K562 (cell line): Measurements from ENCODE around the gene KLHL29. TPM values are rescaled to one million over a fixed set of nuclear protein-coding genes. Genes with fewer than 3 reads are reported as not detected.

Source experiments
- ATAC-seq: fragments of 200-7000 bp; cut with Tn5 transposase; 3 replicates; pipeline ENCODE4 v1.9.1; 2020; ENCODE audit warnings: moderate library complexity
- BruUV-seq: library from RNA; stranded (reverse); fragments of 400-500 nt; replicated peaks from 2 replicates; lab custom pipeline; 2021; lab: Mats Ljungman, UMichigan
- CTCF ChIA-PET: fragments of 300-600 bp; formaldehyde crosslinking; extraction: SDS; loops from one replicate; lab custom pipeline; 2021; ENCODE audit warnings: low intra/inter-chr PET ratio; lab: Yijun Ruan, JAX
- POLR2A ChIA-PET: fragments of 300-600, 350-650 bp; sonication (Branson Sonifier 250); formaldehyde crosslinking; extraction: SDS; loops from one replicate; lab custom pipeline; 2021; ENCODE audit warnings: antibody characterized with exemption, inconsistent platforms; lab: Yijun Ruan, JAX
- DNase-seq, 4 experiments: peaks; one replicate each; pipeline versions ENCODE4 v3.0.0 to v3.0.0-alpha.2; 2011 to 2018; ENCODE audit warnings: low spot score in 3 of 4, mixed read lengths in 3 of 4; ENCODE audit errors: extremely low read depth in 1 of 4
- FAIRE-seq: peaks from 2 replicates; lab custom pipeline; 2011; peaks lifted over from hg19 to GRCh38; lab: Jason Lieb, UNC
- H2AFZ ChIP-seq: 2 replicates; pipeline ENCODE4 v1.6.0; 2011; ENCODE audit warnings: low read depth, low read length, control low read depth, inconsistent platforms
- H3K27ac ChIP-seq: fragments of 200-600 bp; 3 replicates; pipeline ENCODE4 v1.8.0; 2011; ENCODE audit warnings: low read depth, mild to moderate bottlenecking, control low read depth, inconsistent platforms, low read length, moderate library complexity, mixed read lengths; ENCODE audit errors: extremely low read depth
- H3K27me3 ChIP-seq, 2 experiments: fragments of 300-600 bp in 1 of 2; 2 replicates in 1 of 2; 3 replicates in 1 of 2; pipeline versions ENCODE4 v1.6.0 to v1.8.0; 2011; ENCODE audit warnings: inconsistent platforms in 2 of 2, low read length in 2 of 2, mild to moderate bottlenecking in 1 of 2, mixed read lengths in 1 of 2, moderate library complexity in 1 of 2; ENCODE audit not compliant: control insufficient read depth in 2 of 2, insufficient read depth in 2 of 2
- H3K36me3 ChIP-seq: fragments of 300-600 bp; 3 replicates; pipeline ENCODE4 v1.8.0; 2011; ENCODE audit warnings: mild to moderate bottlenecking, low read length, inconsistent platforms; ENCODE audit not compliant: control insufficient read depth, insufficient read depth
- H3K4me1 ChIP-seq, 2 experiments: fragments of 200-600 bp in 1 of 2; replicated peaks in 1 of 2; 2 replicates in 1 of 2; 3 replicates in 1 of 2; pipeline versions ENCODE4 v1.5.1 to v1.8.0; 2011; ENCODE audit warnings: inconsistent platforms in 2 of 2, low read length in 2 of 2, mild to moderate bottlenecking in 1 of 2, mixed read lengths in 1 of 2, moderate library complexity in 1 of 2; ENCODE audit not compliant: control insufficient read depth in 2 of 2, insufficient read depth in 2 of 2
- H3K4me2 ChIP-seq: 2 replicates; pipeline ENCODE4 v1.6.1; 2011; ENCODE audit warnings: low read length, control low read depth, inconsistent platforms, mixed read lengths; ENCODE audit not compliant: insufficient read depth
- H3K4me3 ChIP-seq: fragments of 200-600 bp; sonication (generic), shearing (Covaris generic); 2 replicates; pipeline ENCODE4 v1.5.1; 2016; ENCODE audit warnings: control low read depth, inconsistent platforms
- H3K79me2 ChIP-seq: fragments of 200-600 bp; 3 replicates; pipeline ENCODE4 v1.8.0; 2011; ENCODE audit warnings: low read length, inconsistent platforms; ENCODE audit not compliant: control insufficient read depth, insufficient read depth
- H3K9ac ChIP-seq, 2 experiments: 2 replicates each; pipeline versions ENCODE4 v1.6.0 to v1.6.1; 2011; ENCODE audit warnings: low read depth in 2 of 2, low read length in 2 of 2, control low read depth in 1 of 2, inconsistent platforms in 1 of 2, mild to moderate bottlenecking in 1 of 2, mixed read lengths in 1 of 2; ENCODE audit not compliant: insufficient read depth in 1 of 2
- H3K9me1 ChIP-seq: one replicate; pipeline ENCODE4 v1.6.0; 2011; ENCODE audit warnings: inconsistent platforms, mild to moderate bottlenecking, low read length, moderate library complexity; ENCODE audit not compliant: control insufficient read depth, insufficient read depth
- H3K9me3 ChIP-seq: replicated peaks from 2 replicates; pipeline ENCODE4 v1.5.1; 2011; ENCODE audit warnings: low read depth, low read length, inconsistent platforms; ENCODE audit not compliant: control insufficient read depth, insufficient read depth
- H4K20me1 ChIP-seq: replicated peaks from 2 replicates; pipeline ENCODE4 v1.6.1; 2011; ENCODE audit warnings: low read length, inconsistent platforms, mixed read lengths; ENCODE audit not compliant: control insufficient read depth, insufficient read depth
- KDM5B ChIP-seq: fragments of 200-600 bp; sonication (generic); IDR thresholded peaks from 2 replicates; pipeline ENCODE4 v1.6.1; 2012; ENCODE audit warnings: low read depth, mild to moderate bottlenecking, moderate library complexity, low read length, control low read depth, inconsistent platforms; ENCODE audit not compliant: insufficient replicate concordance
- RFX1 ChIP-seq: fragments of 450-650 bp; IDR thresholded peaks from 2 replicates; pipeline ENCODE4 v1.6.1; 2016; ENCODE audit warnings: mild to moderate bottlenecking, moderate library complexity
- WGBS: fragments of 100-300 bp; shearing (Covaris generic); methylation state at CpG from one replicate; pipeline ENCODE4 v1.1.6; 2016; ENCODE audit warnings: low coverage, mixed read lengths; ENCODE audit not compliant: insufficient coverage; ENCODE audit errors: missing lambda C conversion rate; 5-methylcytosine and 5-hydroxymethylcytosine counted together
- in situ Hi-C: fragments of 300-500 bp; cut with MboI; formaldehyde crosslinking; loops from 4 replicates; pipeline ENCODE4 v1.15.0; 2018; ENCODE audit warnings: inconsistent platforms, mixed read lengths
- intact Hi-C: fragments of 100-400 bp; cut with micrococcal nuclease; formaldehyde crosslinking; loops from 2 replicates; pipeline ENCODE4 v1.14.2; 2022
- polyA plus RNA-seq, 8 experiments: library from polyadenylated mRNA; depleted of rRNA in 4 of 8; stranded (reverse) in 5 of 8; unstranded in 3 of 8; fragments of >200 nt; fragmentation: Nextera tagmentation in 2 of 8; fragmentation: Illumina TruSeq in 1 of 8; extraction: Ambion mirVana in 2 of 8; extraction: Trizol in 1 of 8; gene quantifications; 2 replicates each; pipeline versions ENCODE4 v1.2.1 to v1.2.3, GENCODE V29; 2011 to 2014; ENCODE audit warnings: inconsistent platforms in 1 of 8, missing spikeins in 1 of 8
- total RNA-seq, 7 experiments: library from RNA; depleted of rRNA in 6 of 7; stranded (reverse); fragments of >200 nt in 6 of 7; fragmentation: Illumina TruSeq in 2 of 7; extraction: Trizol in 2 of 7; gene quantifications; 2 replicates each; pipeline versions ENCODE4 v1.2.1 to v1.2.3, GENCODE V29; 2011 to 2021; ENCODE audit warnings: low replicate concordance in 1 of 7
- TF ChIP-seq, protein P1 (sequence below): fragments of 450-650 bp; formaldehyde crosslinking; IDR thresholded peaks from 2 replicates; pipeline ENCODE4 v1.4.0; 2022; ENCODE audit warnings: missing genetic modification characterization
- TF ChIP-seq, protein P2 (sequence below): sonication (generic); formaldehyde crosslinking; IDR thresholded peaks from 2 replicates; pipeline ENCODE4 v1.8.1; 2022; ENCODE audit warnings: missing genetic modification reagents

Gene KLHL29
- total and polyA plus RNA-seq, 9 of the 15 experiments (the other 6 are each of a cell fraction or from before 2014, with no cell fraction given): 0.03 to 0.31 (median 0.08) TPM; not detected in 1

DNA sequence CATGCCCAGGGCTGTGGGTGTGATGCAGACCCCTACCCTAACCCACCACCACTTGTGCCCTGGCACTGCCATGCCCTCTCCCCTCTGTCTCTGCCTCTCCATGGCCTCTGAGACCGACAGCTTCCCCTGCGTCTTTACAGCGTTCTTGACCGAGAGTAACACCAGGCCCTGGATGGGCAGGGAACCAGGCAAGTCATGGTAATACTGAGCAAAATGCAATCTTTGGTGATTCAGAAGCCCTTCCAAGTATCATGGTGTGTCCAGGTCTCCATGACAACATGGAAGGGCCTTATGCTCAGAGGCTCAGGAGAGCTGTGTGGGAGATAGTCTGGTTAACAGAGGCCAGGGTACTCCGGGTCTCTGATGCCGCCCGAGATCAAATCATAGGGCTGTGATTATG lies 176.1 kb downstream of the KLHL29 start:
- intact Hi-C loops: no loop called here
- in situ Hi-C loops: no loop called here
- no peaks in the 10 kb centered on the region for H3K9me1 ChIP-seq
- H3K36me3 ChIP-seq: no peaks in the 10 kb centered on the region
- H4K20me1 ChIP-seq: peaks cover 14% of the 10 kb centered on the region; the same call in 1 of the 2 replicates
- no TSS peak for BruUV-seq
- H3K9me3 ChIP-seq: no peaks in the 10 kb centered on the region
- H3K27me3 ChIP-seq: peaks cover 26 to 84% of the 10 kb centered on the region in 2 experiments; a peak in 4 of 5 replicates
- no peak overlapping the region for H3K4me3 ChIP-seq
- ChIA-PET CTCF (no interaction called here), POLR2A (no interaction called here)
- H3K4me2 ChIP-seq: no peak overlapping the region
- no peaks in the 10 kb centered on the region for H3K79me2 ChIP-seq
- DNase-seq: no peak
- no peak overlapping the region for H3K9ac ChIP-seq
- no peak for FAIRE-seq
- H3K27ac ChIP-seq: no peak overlapping the region
- H2AFZ ChIP-seq: no peak overlapping the region
- ATAC-seq: no peak
- H3K4me1 ChIP-seq: no peaks in the 10 kb centered on the region; a peak in 1 of 5 replicates
- TF ChIP-seq, protein P1, sequence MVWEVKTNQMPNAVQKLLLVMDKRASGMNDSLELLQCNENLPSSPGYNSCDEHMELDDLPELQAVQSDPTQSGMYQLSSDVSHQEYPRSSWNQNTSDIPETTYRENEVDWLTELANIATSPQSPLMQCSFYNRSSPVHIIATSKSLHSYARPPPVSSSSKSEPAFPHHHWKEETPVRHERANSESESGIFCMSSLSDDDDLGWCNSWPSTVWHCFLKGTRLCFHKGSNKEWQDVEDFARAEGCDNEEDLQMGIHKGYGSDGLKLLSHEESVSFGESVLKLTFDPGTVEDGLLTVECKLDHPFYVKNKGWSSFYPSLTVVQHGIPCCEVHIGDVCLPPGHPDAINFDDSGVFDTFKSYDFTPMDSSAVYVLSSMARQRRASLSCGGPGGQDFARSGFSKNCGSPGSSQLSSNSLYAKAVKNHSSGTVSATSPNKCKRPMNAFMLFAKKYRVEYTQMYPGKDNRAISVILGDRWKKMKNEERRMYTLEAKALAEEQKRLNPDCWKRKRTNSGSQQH (CRISPR knock-in tag): no peak
- TF ChIP-seq, protein P2, sequence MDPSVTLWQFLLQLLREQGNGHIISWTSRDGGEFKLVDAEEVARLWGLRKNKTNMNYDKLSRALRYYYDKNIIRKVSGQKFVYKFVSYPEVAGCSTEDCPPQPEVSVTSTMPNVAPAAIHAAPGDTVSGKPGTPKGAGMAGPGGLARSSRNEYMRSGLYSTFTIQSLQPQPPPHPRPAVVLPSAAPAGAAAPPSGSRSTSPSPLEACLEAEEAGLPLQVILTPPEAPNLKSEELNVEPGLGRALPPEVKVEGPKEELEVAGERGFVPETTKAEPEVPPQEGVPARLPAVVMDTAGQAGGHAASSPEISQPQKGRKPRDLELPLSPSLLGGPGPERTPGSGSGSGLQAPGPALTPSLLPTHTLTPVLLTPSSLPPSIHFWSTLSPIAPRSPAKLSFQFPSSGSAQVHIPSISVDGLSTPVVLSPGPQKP (CRISPR knock-in tag): no peak
- TF ChIP-seq RFX1 (peak; percentile 44), KDM5B (no peak)
- 0% methylated on average over 7 of the region's 7 CpGs for WGBS
